Erythroblast (primary cell): ENCODE data around the gene TEX19.

ENCODE experiments used
- GATA1 ChIP-seq: IDR thresholded peaks from 2 replicates; pipeline ENCODE4 v1.6.1; 2011; ENCODE audit warnings: low read depth, mild to moderate bottlenecking, control low read depth, low read length, moderate library complexity
- POLR2A ChIP-seq: IDR thresholded peaks from 2 replicates; pipeline ENCODE4 v1.6.1; 2011; ENCODE audit warnings: mild to moderate bottlenecking, low read length

DNA sequence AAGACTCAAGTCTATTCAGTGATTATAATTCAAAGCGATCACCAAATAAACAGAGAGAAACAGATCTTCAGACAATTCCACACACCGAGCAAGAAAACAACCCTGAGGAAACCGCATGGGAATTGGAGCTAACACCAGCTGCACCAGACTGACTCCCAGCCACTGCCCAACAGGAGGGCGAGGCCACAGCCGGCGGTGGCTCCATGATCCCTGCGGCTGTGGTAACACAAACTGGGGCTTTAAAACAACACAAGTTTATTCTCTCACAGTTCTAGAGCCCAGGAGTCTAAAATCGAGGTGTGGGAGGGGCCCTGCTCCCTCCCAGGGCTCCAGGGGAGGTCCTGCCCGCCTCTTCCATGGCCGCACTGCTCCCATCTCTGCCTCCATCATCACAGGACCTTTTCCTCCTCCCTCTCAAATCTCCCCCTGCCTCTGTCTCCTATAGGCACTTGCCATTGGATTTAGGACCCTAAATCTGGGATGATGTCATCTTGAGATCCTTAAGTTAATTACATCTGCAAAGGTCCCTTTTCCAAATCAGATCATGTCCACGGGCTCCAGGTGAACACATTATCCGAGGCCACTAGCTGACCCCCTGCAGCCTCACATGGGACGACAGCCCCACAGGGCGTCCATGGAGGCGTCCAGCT, 49.4 kb downstream of the TEX19 start:
- no peak for TF ChIP-seq POLR2A
- no peak for TF ChIP-seq GATA1
